ENCODE data around the gene FRMD4A.

FRMD4A gene

GRCh38 chr10:13615650-13616300 lies 714.9 kb downstream of the FRMD4A start:
- no peaks in the 10 kb centered on the region for H3K9me3 Mint-ChIP-seq
- no peaks in the 10 kb centered on the region for H3K27me3 Mint-ChIP-seq (ENCODE audit: low read depth)
- TF ChIP-seq CTCF (IDR thresholded peaks at IDR 0.05; ENCODE audit: unreplicated experiment in 3 of 3), result no peak
- peak overlapping the region; percentile 18 to 40 (median 20) for H3K27ac Mint-ChIP-seq
- peaks cover 45% of the 10 kb centered on the region for H3K36me3 Mint-ChIP-seq (ENCODE audit: low read depth)
- peaks cover 26% of the 10 kb centered on the region for H3K4me1 Mint-ChIP-seq
- no peak overlapping the region for H3K4me3 Mint-ChIP-seq

- Mint-ChIP-seq H3K4me1 (peaks cover 26% of the 10 kb centered on the region), H3K27me3 (ENCODE audit: low read depth) (no peaks in the 10 kb centered on the region), H3K36me3 (ENCODE audit: low read depth) (peaks cover 51% of the 10 kb centered on the region), H3K9me3 (no peaks in the 10 kb centered on the region), H3K27ac (peak overlapping the region; percentile 4 to 38 (median 18)), H3K4me3 (no peak overlapping the region)
- no peak for TF ChIP-seq CTCF (IDR thresholded peaks at IDR 0.05; ENCODE audit: unreplicated experiment in 3 of 3)
These were observed 716.0 kb downstream of the FRMD4A start for GRCh38 chr10:13614530-13615332.

GRCh38 chr10:13613519-13613918 lies 717.2 kb downstream of the FRMD4A start:
- H3K9me3 Mint-ChIP-seq, result no peaks in the 10 kb centered on the region
- H3K27ac Mint-ChIP-seq, result no peak overlapping the region
- peaks cover 28% of the 10 kb centered on the region for H3K4me1 Mint-ChIP-seq
- no peak overlapping the region for H3K4me3 Mint-ChIP-seq
- peak; percentile 38 to 63 (median 41) for TF ChIP-seq CTCF (IDR thresholded peaks at IDR 0.05; ENCODE audit: unreplicated experiment in 3 of 3)
- H3K36me3 Mint-ChIP-seq (ENCODE audit: low read depth), result peaks cover 45% of the 10 kb centered on the region
- no peaks in the 10 kb centered on the region for H3K27me3 Mint-ChIP-seq (ENCODE audit: low read depth)

- Mint-ChIP-seq H3K36me3 (ENCODE audit: low read depth) (peaks cover 40% of the 10 kb centered on the region), H3K9me3 (no peaks in the 10 kb centered on the region), H3K4me3 (no peak overlapping the region), H3K4me1 (peaks cover 36% of the 10 kb centered on the region), H3K27ac (no peak overlapping the region), H3K27me3 (ENCODE audit: low read depth) (no peaks in the 10 kb centered on the region)
- no peak for TF ChIP-seq CTCF (IDR thresholded peaks at IDR 0.05; ENCODE audit: unreplicated experiment in 3 of 3)
These were observed 717.9 kb downstream of the FRMD4A start for GRCh38 chr10:13612654-13613373.

GRCh38 chr10:13608246-13608853 lies 722.4 kb downstream of the FRMD4A start:
- H3K27ac Mint-ChIP-seq, result peak overlapping the region; percentile 76 to 88 (median 83)
- H3K4me1 Mint-ChIP-seq, result peaks cover 16% of the 10 kb centered on the region
- no peak for TF ChIP-seq CTCF (IDR thresholded peaks at IDR 0.05; ENCODE audit: unreplicated experiment in 3 of 3)
- H3K9me3 Mint-ChIP-seq, result no peaks in the 10 kb centered on the region
- H3K4me3 Mint-ChIP-seq, result peak overlapping the region in 1 of 3 experiments; percentile 10
- H3K36me3 Mint-ChIP-seq (ENCODE audit: low read depth), result peaks cover 35% of the 10 kb centered on the region
- no peaks in the 10 kb centered on the region for H3K27me3 Mint-ChIP-seq (ENCODE audit: low read depth)

Data from nephron (organoid).